IMR-90 (cell line): ENCODE data around the gene NPW. TPM values are rescaled to one million over a fixed set of nuclear protein-coding genes. Genes with fewer than 3 reads are reported as not detected.

Experiments used
- ATAC-seq: fragments of 200-7000 bp; cut with Tn5 transposase; 2 replicates; pipeline ENCODE4 v1.9.1; 2020; ENCODE audit warnings: low read depth, mild to moderate bottlenecking, moderate library complexity
- BruUV-seq: library from RNA; stranded (reverse); fragments of 400-500 nt; replicated peaks from 2 replicates; lab custom pipeline; 2021; lab: Mats Ljungman, UMichigan
- CTCF ChIA-PET: fragments of 300-600 bp; formaldehyde crosslinking; extraction: SDS; loops from one replicate; lab custom pipeline; 2021; ENCODE audit warnings: antibody characterized with exemption; lab: Yijun Ruan, JAX
- POLR2A ChIA-PET: fragments of 300-600 bp; sonication (Branson Sonifier 250); formaldehyde crosslinking; loops from one replicate; lab custom pipeline; 2022; ENCODE audit warnings: antibody characterized with exemption; ENCODE audit not compliant: unreplicated experiment; lab: Charles Lee
- DNase-seq: peaks from one replicate; pipeline ENCODE4 v3.0.0; 2013
- H2AFZ ChIP-seq: replicated peaks from 2 replicates; pipeline ENCODE3; 2013; ENCODE audit warnings: low read length, mild to moderate bottlenecking; ENCODE audit not compliant: poor library complexity
- H2AK5ac ChIP-seq: 2 replicates; pipeline ENCODE4 v1.6.1; 2013; ENCODE audit warnings: low read depth, low read length, inconsistent platforms
- H2AK9ac ChIP-seq: replicated peaks from 2 replicates; pipeline ENCODE3; 2013; ENCODE audit warnings: mild to moderate bottlenecking, low read depth, low read length, moderate library complexity; ENCODE audit not compliant: poor library complexity
- H2BK120ac ChIP-seq: 2 replicates; pipeline ENCODE4 v1.6.1; 2013; ENCODE audit warnings: low read depth, low read length, inconsistent platforms
- H2BK15ac ChIP-seq: 3 replicates; pipeline ENCODE4 v1.6.1; 2013; ENCODE audit warnings: low read depth, low read length, inconsistent platforms
- H2BK20ac ChIP-seq: 2 replicates; pipeline ENCODE4 v1.6.1; 2013; ENCODE audit warnings: low read depth, mild to moderate bottlenecking, inconsistent platforms, low read length, moderate library complexity
- H2BK5ac ChIP-seq: 2 replicates; pipeline ENCODE4 v1.6.1; 2013; ENCODE audit warnings: mild to moderate bottlenecking, low read depth, low read length, inconsistent platforms; ENCODE audit not compliant: poor library complexity, severe bottlenecking
- H3K14ac ChIP-seq: replicated peaks from 2 replicates; pipeline ENCODE4 v1.6.1; 2013; ENCODE audit warnings: low read depth, low read length, inconsistent platforms
- H3K18ac ChIP-seq: 2 replicates; pipeline ENCODE4 v1.6.1; 2013; ENCODE audit warnings: low read depth, low read length, control low read depth
- H3K23ac ChIP-seq: 2 replicates; pipeline ENCODE4 v1.6.1; 2013; ENCODE audit warnings: low read depth, low read length, inconsistent platforms
- H3K27ac ChIP-seq: 2 replicates; pipeline ENCODE4 v1.5.1; 2013; ENCODE audit warnings: mild to moderate bottlenecking, control low read depth, low read length; ENCODE audit not compliant: insufficient read depth
- H3K27me3 ChIP-seq: 2 replicates; pipeline ENCODE4 v1.6.1; 2013; ENCODE audit warnings: low read length; ENCODE audit not compliant: control insufficient read depth, insufficient read depth
- H3K36me3 ChIP-seq: 2 replicates; pipeline ENCODE4 v1.6.1; 2013; ENCODE audit warnings: low read length, mixed read lengths; ENCODE audit not compliant: control insufficient read depth, insufficient read depth
- H3K4ac ChIP-seq: 2 replicates; pipeline ENCODE4 v1.6.1; 2013; ENCODE audit warnings: low read depth, low read length, inconsistent platforms
- H3K4me1 ChIP-seq: 2 replicates; pipeline ENCODE4 v1.6.1; 2013; ENCODE audit warnings: low read length, mixed read lengths; ENCODE audit not compliant: control insufficient read depth, insufficient read depth
- H3K4me2 ChIP-seq: 2 replicates; pipeline ENCODE4 v1.6.1; 2013; ENCODE audit warnings: low read depth, mild to moderate bottlenecking, control low read depth, low read length, moderate library complexity
- H3K4me3 ChIP-seq: 2 replicates; pipeline ENCODE4 v1.5.1; 2013; ENCODE audit warnings: low read depth, mild to moderate bottlenecking, control low read depth, low read length, moderate library complexity; ENCODE audit not compliant: insufficient read depth
- H3K56ac ChIP-seq: 2 replicates; pipeline ENCODE4 v1.6.1; 2013; ENCODE audit warnings: low read length, inconsistent platforms; ENCODE audit not compliant: insufficient read depth; ENCODE audit errors: extremely low read depth
- H3K79me1 ChIP-seq, 2 experiments: 2 replicates each; pipeline ENCODE4 v1.6.1; 2013; ENCODE audit warnings: low read length in 2 of 2, inconsistent platforms in 1 of 2, low read depth in 1 of 2
- H3K9ac ChIP-seq: 2 replicates; pipeline ENCODE4 v1.6.1; 2013; ENCODE audit warnings: low read depth, low read length, control low read depth
- H3K9me1 ChIP-seq: 2 replicates; pipeline ENCODE4 v1.6.1; 2013; ENCODE audit warnings: low read length, inconsistent platforms; ENCODE audit not compliant: insufficient read depth
- H3K9me3 ChIP-seq: 2 replicates; pipeline ENCODE4 v1.6.1; 2013; ENCODE audit warnings: low read length; ENCODE audit not compliant: control insufficient read depth, insufficient read depth
- H4K20me1 ChIP-seq: 2 replicates; pipeline ENCODE4 v1.6.1; 2013; ENCODE audit warnings: low read length, inconsistent platforms; ENCODE audit not compliant: insufficient read depth
- H4K5ac ChIP-seq: 2 replicates; pipeline ENCODE4 v1.6.1; 2013; ENCODE audit warnings: mild to moderate bottlenecking, low read depth, low read length, control low read depth
- H4K8ac ChIP-seq, 2 experiments: 2 replicates each; pipeline ENCODE4 v1.6.1; 2013; ENCODE audit warnings: low read depth in 2 of 2, low read length in 2 of 2, control low read depth in 1 of 2, inconsistent platforms in 1 of 2
- H4K91ac ChIP-seq: 2 replicates; pipeline ENCODE4 v1.6.1; 2013; ENCODE audit warnings: low read depth, low read length, inconsistent platforms; ENCODE audit not compliant: insufficient read depth
- BHLHE40 ChIP-seq: fragments of 150-350 bp; IDR thresholded peaks from 2 replicates; pipeline ENCODE4 v1.6.1; 2016; ENCODE audit warnings: mild to moderate bottlenecking, low read depth, low read length
- CEBPB ChIP-seq: IDR thresholded peaks from 2 replicates; pipeline ENCODE4 v1.6.1; 2012; ENCODE audit warnings: low read depth, low read length, improper control_type of control experiment
- CHD1 ChIP-seq: IDR thresholded peaks from 2 replicates; pipeline ENCODE4 v1.6.1; 2012; ENCODE audit warnings: low read depth, low read length, improper control_type of control experiment
- ELK1 ChIP-seq: fragments of 150-350 bp; IDR thresholded peaks from 2 replicates; pipeline ENCODE4 v1.6.1; 2016; ENCODE audit warnings: low read depth, mild to moderate bottlenecking, low read length, moderate library complexity, borderline replicate concordance
- FOS ChIP-seq: fragments of 150-350 bp; IDR thresholded peaks from 2 replicates; pipeline ENCODE4 v1.6.1; 2016; ENCODE audit warnings: low read depth, low read length
- MAFK ChIP-seq: IDR thresholded peaks from 2 replicates; pipeline ENCODE4 v1.6.1; 2012; ENCODE audit warnings: low read depth, low read length, improper control_type of control experiment
- MAZ ChIP-seq: IDR thresholded peaks from 2 replicates; pipeline ENCODE4 v1.6.1; 2012; ENCODE audit warnings: low read depth, mild to moderate bottlenecking, low read length, improper control_type of control experiment, moderate library complexity, borderline replicate concordance
- MXI1 ChIP-seq: IDR thresholded peaks from 2 replicates; pipeline ENCODE4 v1.6.1; 2012; ENCODE audit warnings: low read depth, mild to moderate bottlenecking, low read length, moderate library complexity, borderline replicate concordance
- NFE2L2 ChIP-seq: fragments of 150-350 bp; IDR thresholded peaks from 2 replicates; pipeline ENCODE4 v1.6.1; 2016; ENCODE audit warnings: low read depth, mild to moderate bottlenecking, low read length
- POLR2A ChIP-seq: IDR thresholded peaks from 2 replicates; pipeline ENCODE4 v1.6.1; 2012; ENCODE audit warnings: mild to moderate bottlenecking, low read depth, low read length
- RAD21 ChIP-seq: IDR thresholded peaks from 2 replicates; pipeline ENCODE4 v1.6.1; 2012; ENCODE audit warnings: low read length, improper control_type of control experiment
- RCOR1 ChIP-seq: IDR thresholded peaks from 2 replicates; pipeline ENCODE4 v1.6.1; 2012; ENCODE audit warnings: mild to moderate bottlenecking, low read length, improper control_type of control experiment; ENCODE audit not compliant: insufficient replicate concordance
- SMC3 ChIP-seq: fragments of 150-350 bp; IDR thresholded peaks from 2 replicates; pipeline ENCODE4 v1.6.1; 2016; ENCODE audit warnings: low read depth, mild to moderate bottlenecking, antibody characterized with exemption, low read length, moderate library complexity
- WGBS, 2 experiments: methylation state at CpG; one replicate each; pipeline versions ENCODE4 v1.1.5 to v1.1.7; 2013; ENCODE audit warnings: missing lambda C conversion rate in 2 of 2; ENCODE audit not compliant: insufficient read length in 1 of 2; ENCODE audit errors: extremely low coverage in 2 of 2; 5-methylcytosine and 5-hydroxymethylcytosine counted together
- dilution Hi-C: fragments of 300-500 bp; cut with HindIII; formaldehyde crosslinking; loops from one replicate; pipeline ENCODE4 v1.14.3; 2018; ENCODE audit warnings: low sequenced_read_pairs; ENCODE audit not compliant: unreplicated experiment
- in situ Hi-C: fragments of 300-500 bp; cut with MboI; formaldehyde crosslinking; loops from 3 replicates; pipeline ENCODE4 v1.14.3; 2019; ENCODE audit warnings: low sequenced_read_pairs, inconsistent platforms, mixed read lengths
- intact Hi-C: fragments of 100-400 bp; cut with micrococcal nuclease; formaldehyde crosslinking; loops from 2 replicates; pipeline ENCODE4 v1.10.0; 2022
- polyA plus RNA-seq, 3 experiments: library from polyadenylated mRNA; depleted of rRNA; stranded (reverse); fragments of >200 nt; gene quantifications; 2 replicates each; pipeline ENCODE4 v1.2.3, GENCODE V29; 2012; ENCODE audit warnings: low replicate concordance in 1 of 3
- total RNA-seq: library from RNA; depleted of rRNA; stranded (reverse); fragments of >200 nt; gene quantifications from 2 replicates; pipeline ENCODE4 v1.2.3, GENCODE V29; 2012
- TF ChIP-seq, protein P1 (sequence below): fragments of 150-350 bp; IDR thresholded peaks from 2 replicates; pipeline ENCODE4 v1.6.1; 2017; ENCODE audit warnings: mild to moderate bottlenecking, antibody characterized with exemption, low read length, low read depth

NPW gene
- total and polyA plus RNA-seq, 2 of the 4 experiments (the other 2 are of a cell fraction): 0.18 to 2.0 TPM

- H2AFZ ChIP-seq: no peak overlapping the region
- no peak overlapping the region for H3K9ac ChIP-seq
- H3K4me3 ChIP-seq: no peak overlapping the region
- H2BK15ac ChIP-seq: no peak overlapping the region
- H3K36me3 ChIP-seq: peaks cover 54% of the 10 kb centered on the region
- TF ChIP-seq NFE2L2 (no peak), CEBPB (no peak), CHD1 (no peak), RAD21 (no peak), BHLHE40 (no peak), RCOR1 (no peak), FOS (no peak), ELK1 (no peak), POLR2A (no peak), MAFK (no peak), MAZ (no peak), SMC3 (no peak), MXI1 (no peak)
- TF ChIP-seq, protein P1, sequence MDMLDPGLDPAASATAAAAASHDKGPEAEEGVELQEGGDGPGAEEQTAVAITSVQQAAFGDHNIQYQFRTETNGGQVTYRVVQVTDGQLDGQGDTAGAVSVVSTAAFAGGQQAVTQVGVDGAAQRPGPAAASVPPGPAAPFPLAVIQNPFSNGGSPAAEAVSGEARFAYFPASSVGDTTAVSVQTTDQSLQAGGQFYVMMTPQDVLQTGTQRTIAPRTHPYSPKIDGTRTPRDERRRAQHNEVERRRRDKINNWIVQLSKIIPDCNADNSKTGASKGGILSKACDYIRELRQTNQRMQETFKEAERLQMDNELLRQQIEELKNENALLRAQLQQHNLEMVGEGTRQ: no peak
- intact Hi-C loops: loop anchor here (5.0 kb wide), 1 partner anchor 139 kb away; no protein-coding TSS in a partner anchor
- no peak overlapping the region for H4K91ac ChIP-seq
- ChIA-PET POLR2A (interaction anchor here (1.0 kb wide), 1 partner anchor 152 kb away, joined by 3 read pairs; the partner anchor contains the start of gene TRAF7), CTCF (interaction anchor here (0.9 to 1.7 kb wide), 3 partner anchors 10 to 24 kb away, joined by 3 to 8 read pairs (median 5); no protein-coding TSS in a partner anchor)
- H4K5ac ChIP-seq: no peak overlapping the region
- peaks cover 10 to 83% of the 10 kb centered on the region in 2 experiments; a peak in 3 of 4 replicates for H3K79me1 ChIP-seq
- no peaks in the 10 kb centered on the region for H3K9me3 ChIP-seq
- 88% methylated on average over 3 of the region's 8 CpGs; no CpG with 5 or more reads in 1 of the 2 experiments for WGBS, 2 experiments
- no peak overlapping the region for H2AK9ac ChIP-seq
- no peak overlapping the region for H2BK5ac ChIP-seq
- no peak overlapping the region for H3K4ac ChIP-seq
- no peak overlapping the region for H3K27ac ChIP-seq
- peak overlapping the region; percentile 17; the same call in 1 of the 2 replicates for H2AK5ac ChIP-seq
- H3K4me1 ChIP-seq: peaks cover 21% of the 10 kb centered on the region
- H3K23ac ChIP-seq: no peak overlapping the region
- dilution Hi-C loops: no loop called here
- ATAC-seq (no peak), DNase-seq (no peak)
- no peak overlapping the region for H2BK120ac ChIP-seq
- H4K8ac ChIP-seq: no peak overlapping the region
- H3K4me2 ChIP-seq: no peak overlapping the region
- H2BK20ac ChIP-seq: no peak overlapping the region
- peaks cover 71% of the 10 kb centered on the region for H4K20me1 ChIP-seq
- H3K18ac ChIP-seq: no peak overlapping the region
- peaks cover 8% of the 10 kb centered on the region; the same call in 1 of the 2 replicates for H3K9me1 ChIP-seq
- no peaks in the 10 kb centered on the region for H3K27me3 ChIP-seq
- in situ Hi-C loops: no loop called here
- no peak overlapping the region for H3K56ac ChIP-seq
- no peak overlapping the region for H3K14ac ChIP-seq
- no TSS peak for BruUV-seq
These were observed 16.3 kb upstream of the NPW start for GRCh38 chr16:2003231-2003826.
